ENCODE results near the gene SYT15B.
"Not testable (repeated sequence)": the region's sequence is repeated elsewhere in the genome, so short reads cannot be mapped to it uniquely, and the experiment has no call there.

The SYT15B gene

GRCh38 chr10:47763554-47764175, at the start of gene SYT15B:
Gene SYT15B, minus strand, starts transcription at chr10:47763592. Its CDS starts 952 bp downstream, at chr10:47762640.
- not testable (repeated sequence) for H3K27ac Mint-ChIP-seq; H3K9me3 Mint-ChIP-seq; H3K4me1 Mint-ChIP-seq; H3K4me3 Mint-ChIP-seq; ATAC-seq (replicated peaks); H3K36me3 Mint-ChIP-seq; DNase-seq; H3K27me3 Mint-ChIP-seq

GRCh38 chr10:47779590-47779989, 16.2 kb upstream of the SYT15B start:
- not testable (repeated sequence) for H3K36me3 Mint-ChIP-seq; ATAC-seq (replicated peaks); H3K4me3 Mint-ChIP-seq; H3K27me3 Mint-ChIP-seq; H3K27ac Mint-ChIP-seq; H3K9me3 Mint-ChIP-seq; DNase-seq; H3K4me1 Mint-ChIP-seq

DNA sequence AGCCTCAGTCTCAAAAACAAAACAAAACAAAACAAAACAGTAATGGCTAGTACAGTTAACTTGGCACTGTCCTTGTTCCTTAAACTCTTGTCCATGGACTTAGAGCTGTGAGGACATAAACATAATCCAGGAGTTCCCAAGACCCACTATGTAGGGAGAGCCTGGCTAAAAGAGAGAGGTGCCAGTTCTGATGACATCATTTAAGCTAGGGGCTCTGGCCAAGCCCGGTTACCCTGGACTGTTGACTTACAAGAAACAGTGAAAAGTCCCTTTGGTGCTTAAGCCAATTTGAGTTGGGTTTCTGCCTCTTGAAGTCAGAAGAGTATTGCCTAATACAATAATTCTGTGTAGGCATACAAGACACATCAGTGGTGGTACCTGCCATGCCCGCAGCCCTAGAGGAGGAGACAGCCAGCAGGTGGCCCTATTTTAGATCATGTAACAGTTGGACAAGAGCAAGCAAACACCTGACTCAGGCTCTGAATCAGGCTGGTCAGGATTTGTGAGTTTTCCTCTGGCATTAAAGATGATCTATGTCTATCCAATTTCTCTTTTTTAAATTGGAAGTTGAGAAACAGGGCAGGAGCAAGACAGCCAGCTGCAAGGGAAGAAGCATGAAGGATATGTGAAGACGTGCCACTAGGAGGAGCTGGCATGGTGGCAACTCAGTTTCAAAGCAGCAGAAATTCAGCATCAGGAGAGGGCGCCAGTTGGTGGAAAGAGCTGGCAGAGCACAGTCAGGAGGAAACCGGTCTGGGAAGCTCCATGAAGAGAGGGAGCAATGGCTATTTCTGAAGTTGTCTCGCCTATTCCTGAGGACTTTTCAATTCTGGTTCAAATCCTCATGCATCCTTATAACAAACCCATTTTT, 12.2 kb upstream of the SYT15B start:
- not testable (repeated sequence) for H3K27me3 Mint-ChIP-seq, H3K4me3 Mint-ChIP-seq, H3K9me3 Mint-ChIP-seq, H3K27ac Mint-ChIP-seq, H3K36me3 Mint-ChIP-seq, DNase-seq, H3K4me1 Mint-ChIP-seq
- peak; percentile 68 to 72 for ATAC-seq (replicated peaks)

GRCh38 chr10:47770745-47771144, 7.4 kb upstream of the SYT15B start:
- H3K4me1 Mint-ChIP-seq; DNase-seq; H3K36me3 Mint-ChIP-seq; H3K27me3 Mint-ChIP-seq; H3K9me3 Mint-ChIP-seq; H3K27ac Mint-ChIP-seq; ATAC-seq (replicated peaks); H3K4me3 Mint-ChIP-seq: not testable (repeated sequence)

GRCh38 chr10:47768578-47769115, 5.3 kb upstream of the SYT15B start:
- H3K36me3 Mint-ChIP-seq, DNase-seq, H3K27me3 Mint-ChIP-seq, H3K9me3 Mint-ChIP-seq, H3K27ac Mint-ChIP-seq, H3K4me1 Mint-ChIP-seq, H3K4me3 Mint-ChIP-seq: not testable (repeated sequence)
- ATAC-seq (replicated peaks) = peak in 1 of 2 donors; percentile 18

GRCh38 chr10:47768085-47768484, 4.7 kb upstream of the SYT15B start:
- ATAC-seq (replicated peaks); H3K4me1 Mint-ChIP-seq; H3K27me3 Mint-ChIP-seq; H3K27ac Mint-ChIP-seq; H3K9me3 Mint-ChIP-seq; DNase-seq; H3K36me3 Mint-ChIP-seq; H3K4me3 Mint-ChIP-seq: not testable (repeated sequence)

GRCh38 chr10:47767236-47767635, 3.8 kb upstream of the SYT15B start:
- not testable (repeated sequence) for H3K27ac Mint-ChIP-seq; H3K4me3 Mint-ChIP-seq; H3K27me3 Mint-ChIP-seq; ATAC-seq (replicated peaks); DNase-seq; H3K4me1 Mint-ChIP-seq; H3K9me3 Mint-ChIP-seq; H3K36me3 Mint-ChIP-seq

- H3K4me3 Mint-ChIP-seq; H3K27ac Mint-ChIP-seq; H3K9me3 Mint-ChIP-seq; DNase-seq; H3K4me1 Mint-ChIP-seq; H3K36me3 Mint-ChIP-seq; ATAC-seq (replicated peaks); H3K27me3 Mint-ChIP-seq: not testable (repeated sequence)
Measured at GRCh38 chr10:47765232-47765631, 1.8 kb upstream of the SYT15B start.

DNA sequence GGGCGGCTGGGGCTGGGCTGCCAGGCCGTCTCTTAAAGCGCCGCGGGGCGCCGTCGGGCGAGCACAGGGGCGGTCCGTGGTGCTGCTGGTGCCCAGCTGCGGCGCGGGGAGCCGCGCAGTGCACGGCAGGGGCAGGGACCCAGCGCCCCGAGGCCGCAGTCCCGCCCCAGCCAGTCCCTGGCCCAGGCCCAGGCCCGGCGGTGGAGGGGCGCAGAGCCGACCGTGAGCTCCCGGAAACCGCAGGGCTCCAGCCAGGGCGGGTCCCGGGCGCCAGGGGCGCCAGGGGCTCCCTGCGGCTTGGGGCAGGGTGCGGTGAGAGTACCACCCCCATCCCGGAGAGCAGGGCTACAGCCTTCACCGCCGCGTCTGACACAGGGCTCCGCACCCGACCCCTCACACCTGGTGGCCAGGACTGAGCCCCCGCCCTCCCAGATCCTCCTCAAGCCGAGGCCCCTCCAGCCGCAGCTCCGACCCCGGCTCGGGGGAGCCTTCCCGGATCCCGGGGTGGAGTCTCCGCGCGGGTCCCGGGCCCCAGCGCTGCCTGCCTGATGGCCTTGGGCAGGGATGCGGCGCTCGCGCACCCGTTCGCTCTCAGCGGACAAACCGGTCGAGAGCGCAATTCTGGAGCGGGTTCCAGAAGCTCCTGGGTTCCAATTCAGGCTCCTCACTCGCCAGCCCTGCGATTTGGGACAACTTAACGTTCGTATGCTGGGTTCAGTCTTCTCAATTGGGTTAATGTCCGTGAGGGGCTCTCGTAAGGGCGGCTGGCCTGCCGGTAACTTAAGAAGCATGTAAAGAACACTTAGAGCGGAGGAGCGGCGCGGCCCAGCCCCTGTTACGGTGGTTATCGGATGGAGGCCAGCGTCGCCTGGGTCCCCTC, 478 bp downstream of the SYT15B start:
- not testable (repeated sequence) for H3K4me1 Mint-ChIP-seq, H3K4me3 Mint-ChIP-seq, H3K27me3 Mint-ChIP-seq, DNase-seq, H3K36me3 Mint-ChIP-seq, H3K9me3 Mint-ChIP-seq, H3K27ac Mint-ChIP-seq
- ATAC-seq (replicated peaks) = peak; percentile 23 to 33

DNA sequence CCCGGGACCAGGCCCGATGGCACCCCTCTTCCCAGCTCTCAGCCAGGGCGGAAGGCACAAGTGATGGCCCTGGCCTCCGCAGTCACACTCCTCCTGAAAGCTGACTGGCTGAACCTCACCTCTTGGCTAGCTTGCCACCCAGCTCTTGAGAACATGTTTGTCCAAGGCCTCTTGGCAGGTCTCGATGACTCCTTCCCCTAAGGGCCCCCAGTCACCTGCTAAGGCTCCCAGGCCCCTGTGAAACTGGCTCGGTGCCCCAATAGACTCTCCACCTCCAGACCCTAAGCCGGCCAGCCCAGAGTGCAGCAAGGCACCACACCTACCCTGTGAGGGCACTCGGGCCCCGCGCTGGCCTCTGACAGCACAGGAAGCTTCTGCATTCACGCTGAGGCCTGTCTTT, 4.5 kb downstream of the SYT15B start:
- not testable (repeated sequence) for ATAC-seq (replicated peaks); H3K36me3 Mint-ChIP-seq; H3K4me1 Mint-ChIP-seq; DNase-seq; H3K4me3 Mint-ChIP-seq; H3K27me3 Mint-ChIP-seq; H3K27ac Mint-ChIP-seq; H3K9me3 Mint-ChIP-seq

DNA sequence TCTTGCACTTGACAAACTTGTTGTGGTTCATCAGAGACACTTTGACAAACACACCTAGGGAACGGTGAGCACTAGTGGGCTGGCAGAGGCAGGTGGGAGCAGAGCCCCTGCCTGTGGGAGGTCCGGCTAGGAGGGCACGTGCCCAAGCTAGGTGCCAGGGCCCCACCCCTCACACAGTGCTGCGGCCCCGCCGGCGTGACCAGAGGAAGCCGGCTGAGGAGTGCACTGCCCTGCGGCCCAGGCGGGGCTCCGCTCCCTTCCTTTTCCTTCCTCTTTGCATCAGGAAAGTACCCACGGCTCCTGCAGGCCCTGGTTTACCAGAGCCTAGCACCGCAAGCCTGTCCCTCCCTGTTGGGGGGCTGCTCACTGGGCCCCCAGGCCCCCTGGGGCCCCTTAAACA, 7.2 kb downstream of the SYT15B start:
- H3K27me3 Mint-ChIP-seq; H3K36me3 Mint-ChIP-seq; H3K4me3 Mint-ChIP-seq; ATAC-seq (replicated peaks); H3K9me3 Mint-ChIP-seq; DNase-seq; H3K4me1 Mint-ChIP-seq; H3K27ac Mint-ChIP-seq: not testable (repeated sequence)

DNA sequence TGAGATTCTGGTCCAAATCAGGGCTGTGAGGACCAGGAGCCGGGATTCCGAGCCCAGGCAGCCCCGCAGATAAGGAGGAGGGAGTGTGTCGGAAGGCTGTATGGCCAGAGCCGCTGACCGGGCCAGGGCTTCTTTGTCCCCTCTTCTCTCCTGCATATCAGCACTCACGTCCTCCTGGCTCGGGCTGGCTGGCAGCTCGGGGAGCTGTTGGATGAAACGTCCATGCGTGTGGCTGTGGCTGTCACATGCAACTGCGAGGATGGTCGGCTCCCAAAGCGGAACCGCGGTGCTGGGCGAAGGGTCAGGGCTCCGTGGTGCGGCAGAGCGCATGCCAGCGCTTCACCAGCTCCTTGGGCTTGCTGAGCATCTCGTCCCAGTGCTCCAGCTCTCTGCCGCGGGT, 9.5 kb downstream of the SYT15B start:
- not testable (repeated sequence) for H3K27ac Mint-ChIP-seq; H3K27me3 Mint-ChIP-seq; H3K4me3 Mint-ChIP-seq; H3K9me3 Mint-ChIP-seq; ATAC-seq (replicated peaks); DNase-seq; H3K4me1 Mint-ChIP-seq; H3K36me3 Mint-ChIP-seq

DNA sequence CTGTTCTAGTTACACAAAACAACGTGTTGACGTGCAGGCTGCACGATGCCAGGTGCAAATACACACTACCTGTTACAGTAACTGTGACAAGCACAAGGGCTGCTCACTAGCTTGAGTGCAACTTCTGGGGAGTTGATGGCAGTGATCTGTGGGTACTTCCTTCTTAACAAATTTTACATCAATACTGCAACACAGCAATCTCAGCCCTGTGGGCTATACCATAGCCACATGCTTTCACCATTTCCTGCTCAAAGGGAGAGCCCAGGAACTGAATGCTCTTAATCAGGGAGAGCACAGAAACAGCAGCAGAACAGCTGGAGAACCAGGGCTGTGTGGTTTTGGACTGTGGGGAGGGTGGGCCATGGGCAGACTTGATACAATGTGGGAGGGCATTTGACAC, 10.2 kb downstream of the SYT15B start:
- H3K4me1 Mint-ChIP-seq, H3K27ac Mint-ChIP-seq, H3K36me3 Mint-ChIP-seq, DNase-seq, H3K27me3 Mint-ChIP-seq, H3K4me3 Mint-ChIP-seq, H3K9me3 Mint-ChIP-seq: not testable (repeated sequence)
- ATAC-seq (replicated peaks) = peak in 1 of 2 donors; percentile 18

GRCh38 chr10:47751821-47752220, 11.6 kb downstream of the SYT15B start:
- ATAC-seq (replicated peaks) = not testable (repeated sequence)

More at GRCh38 chr10:47751821-47752220, 11.6 kb downstream of the SYT15B start:
- H3K36me3 Mint-ChIP-seq, H3K4me3 Mint-ChIP-seq, DNase-seq, H3K27me3 Mint-ChIP-seq, H3K9me3 Mint-ChIP-seq, H3K4me1 Mint-ChIP-seq, H3K27ac Mint-ChIP-seq: not testable (repeated sequence)
